ENCODE measurements around the gene SLC16A10.
"Not testable (repeated sequence)": the region's sequence is repeated elsewhere in the genome, so short reads cannot be mapped to it uniquely, and the experiment has no call there.

Gene SLC16A10

DNA sequence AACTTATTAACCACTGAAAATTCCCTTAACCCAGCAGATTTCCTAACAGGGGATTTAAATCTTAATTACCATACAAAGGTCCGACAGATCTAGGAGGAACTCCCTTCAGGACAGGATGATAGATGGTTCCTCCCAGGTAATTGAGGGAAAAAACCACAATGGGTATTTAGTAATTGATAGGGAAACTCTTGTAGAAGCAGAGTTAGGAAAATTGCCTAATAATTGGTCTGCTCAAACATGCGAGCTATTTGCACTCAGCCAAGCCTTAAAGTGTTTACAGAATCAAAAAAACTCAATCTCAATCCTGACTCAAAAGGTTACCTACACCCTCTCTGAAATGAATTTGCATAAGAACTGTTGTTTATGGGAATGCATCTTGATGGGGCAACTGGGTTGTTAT lies 45.4 kb downstream of the SLC16A10 start:
- not testable (repeated sequence) for DNase-seq (ENCODE audit: low spot score)

DNA sequence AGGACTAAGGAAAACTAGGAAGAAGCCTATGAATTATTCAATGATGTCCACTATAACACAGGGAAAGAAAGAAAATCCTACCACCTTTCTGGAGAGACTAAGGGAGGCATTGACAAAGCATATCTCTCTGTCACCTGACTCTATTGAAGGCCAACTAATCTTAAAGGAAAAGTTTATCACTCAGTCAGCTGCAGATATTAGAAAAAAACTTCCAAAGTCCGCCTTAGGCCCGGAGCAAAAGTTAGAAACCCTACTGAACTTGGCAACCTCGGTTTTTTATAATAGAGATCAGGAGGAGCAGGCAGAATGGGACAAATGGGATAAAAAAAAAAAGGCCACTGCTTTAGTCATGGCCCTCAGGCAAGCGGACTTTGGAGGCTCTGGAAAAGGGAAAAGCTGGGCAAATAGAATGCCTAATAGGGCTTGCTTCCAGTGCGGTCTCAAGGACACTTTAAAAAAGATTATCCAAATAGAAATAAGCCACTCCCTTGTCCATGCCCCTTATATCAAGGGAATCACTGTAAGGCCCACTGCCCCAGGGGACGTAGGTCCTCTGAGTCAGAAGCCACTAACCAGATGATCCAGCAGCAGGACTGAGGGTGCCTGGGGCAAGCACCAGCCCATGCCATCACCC lies 47.0 kb downstream of the SLC16A10 start:
- DNase-seq (ENCODE audit: low spot score) = not testable (repeated sequence)

DNA sequence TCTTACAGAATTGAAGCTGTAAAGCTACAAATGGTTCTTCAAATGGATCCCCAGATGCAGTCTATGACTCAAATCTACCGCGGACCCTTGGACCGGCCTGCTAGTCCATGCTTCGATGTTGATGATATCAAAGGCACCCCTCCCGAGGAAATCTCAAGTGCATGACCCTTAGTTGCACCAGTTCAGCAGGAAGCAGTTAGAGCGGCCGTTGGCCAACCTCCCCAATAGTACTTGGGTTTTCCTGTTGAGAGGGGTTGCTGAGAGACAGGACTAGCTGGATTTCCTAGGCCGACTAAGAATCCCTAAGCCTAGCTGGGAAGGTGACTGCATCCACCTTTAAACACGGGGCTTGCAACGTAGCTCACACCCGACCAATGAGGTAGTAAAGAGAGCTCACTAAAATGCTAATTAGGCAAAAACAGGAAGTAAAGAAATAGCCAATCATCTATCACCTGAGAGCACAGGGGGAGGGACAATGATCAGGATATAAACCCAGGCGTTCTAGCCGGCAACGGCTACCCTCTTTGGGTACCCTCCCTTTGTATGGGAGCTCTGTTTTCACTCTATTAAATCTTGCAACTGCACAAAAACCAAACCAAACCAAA lies 50.3 kb downstream of the SLC16A10 start:
- not testable (repeated sequence) for DNase-seq (ENCODE audit: low spot score)

DNA sequence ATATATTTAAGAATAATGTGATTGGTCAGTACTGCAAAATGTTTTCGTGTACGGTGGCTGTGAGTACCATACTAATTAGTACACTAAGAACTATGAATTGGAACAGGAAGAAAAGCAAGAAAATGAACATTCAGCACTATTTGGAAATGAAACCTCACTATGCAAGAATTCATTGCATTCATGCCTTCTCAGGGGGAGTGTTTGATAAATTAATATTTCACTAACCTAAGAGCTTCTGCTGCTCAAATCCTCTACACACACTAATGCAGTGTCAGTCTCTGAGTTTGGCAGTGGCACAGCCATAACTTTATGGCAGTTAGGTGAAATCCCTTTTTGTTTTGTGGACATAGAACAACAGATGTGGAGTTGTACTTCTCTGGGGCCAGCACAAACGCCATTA lies 60.1 kb downstream of the SLC16A10 start:
- no peak for DNase-seq (ENCODE audit: low spot score)

DNA sequence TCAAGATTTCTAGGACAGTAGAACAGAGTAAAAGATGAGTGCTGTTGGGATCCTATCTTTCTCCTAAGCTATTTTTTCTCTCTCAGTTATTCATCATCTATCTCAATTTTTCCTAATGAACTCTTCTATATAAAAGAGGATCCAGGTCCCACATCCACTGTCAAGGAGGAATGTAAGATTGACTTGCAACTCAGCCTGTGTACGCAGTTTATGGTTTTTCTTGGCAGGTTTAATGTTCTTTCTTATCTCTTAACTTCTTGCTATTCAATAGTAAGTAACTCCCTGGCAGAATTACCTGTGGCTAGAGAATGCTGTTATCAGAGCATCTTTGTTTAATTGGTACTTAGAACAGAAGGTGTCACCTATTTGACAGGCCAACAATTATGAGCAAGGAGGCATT lies 60.8 kb downstream of the SLC16A10 start:
- no peak for DNase-seq (ENCODE audit: low spot score)

DNA sequence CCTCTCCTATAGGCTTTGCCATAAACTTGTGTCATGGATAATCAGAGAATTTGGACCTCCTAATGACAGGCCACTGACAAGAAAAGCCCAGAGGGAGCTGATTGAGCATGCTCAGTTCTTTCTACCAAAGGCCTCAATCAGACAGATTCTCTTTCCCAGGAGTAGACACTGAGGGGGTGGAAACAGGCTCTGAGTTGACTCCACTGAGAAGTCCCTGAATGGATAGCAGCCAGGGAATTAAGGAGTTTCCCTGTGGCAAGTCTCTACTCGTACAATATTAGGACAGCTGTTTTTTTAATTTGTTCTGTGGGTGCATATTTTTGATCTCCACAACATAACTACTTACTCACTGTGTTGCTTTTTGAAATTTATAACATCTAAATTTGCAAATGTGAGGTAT lies 63.3 kb downstream of the SLC16A10 start:
- no peak for DNase-seq (ENCODE audit: low spot score)

DNA sequence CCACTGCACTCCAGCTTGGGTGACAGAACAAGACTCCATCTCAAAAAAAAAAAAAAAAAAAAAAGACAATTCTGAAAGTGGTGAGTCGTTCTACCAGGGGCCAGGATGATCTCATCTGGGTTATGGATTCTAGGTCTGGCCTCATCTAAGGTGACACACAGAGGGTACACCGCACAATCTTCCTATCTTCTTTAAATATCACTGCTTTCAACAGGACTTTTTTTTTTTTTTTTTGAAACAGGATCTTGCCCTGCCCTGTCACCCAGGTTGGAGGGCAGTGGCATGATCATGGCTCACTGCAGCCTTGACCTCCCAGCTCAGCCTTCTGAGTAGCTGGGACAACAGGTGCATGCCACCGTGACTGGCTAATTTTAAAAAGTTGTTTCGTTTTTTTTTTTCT lies 67.7 kb downstream of the SLC16A10 start:
- DNase-seq (ENCODE audit: low spot score) = no peak

DNA sequence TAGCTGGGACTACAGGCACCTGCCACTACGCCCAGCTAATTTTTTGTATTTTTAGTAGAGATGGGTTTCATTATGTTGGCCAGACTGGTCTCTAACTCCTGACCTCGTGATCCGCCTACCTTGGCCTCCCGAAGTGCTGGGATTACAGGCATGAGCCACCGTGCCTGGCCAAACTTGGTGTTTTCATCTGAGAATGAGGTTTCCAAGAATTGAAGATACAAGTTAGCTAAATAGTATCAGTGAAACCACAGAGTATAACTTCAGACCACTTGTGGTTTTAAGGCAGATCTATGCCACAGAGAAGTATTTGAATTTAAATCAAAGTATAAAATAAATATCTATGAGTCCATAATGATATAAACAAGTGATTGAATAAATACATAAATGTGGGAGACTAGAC lies 70.1 kb downstream of the SLC16A10 start:
- no peak for DNase-seq (ENCODE audit: low spot score)

DNA sequence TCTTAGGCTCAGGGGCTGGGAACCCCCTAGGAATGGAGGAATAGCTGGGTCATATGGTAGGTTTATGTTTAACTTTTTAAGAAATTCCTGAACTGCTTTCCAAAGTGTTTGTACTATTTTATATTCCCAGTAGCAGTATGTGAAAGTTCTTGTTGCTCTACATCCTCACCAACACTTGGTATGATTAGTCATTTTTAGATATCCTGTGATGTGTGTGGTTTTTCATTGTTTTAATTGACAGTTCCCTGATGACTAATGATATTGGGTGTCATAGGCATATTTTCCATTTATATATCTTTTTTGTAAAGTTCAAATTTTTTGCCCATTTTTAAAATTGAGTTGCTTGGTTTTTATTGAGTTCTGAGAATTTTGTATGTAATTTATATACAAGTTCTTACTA lies 72.3 kb downstream of the SLC16A10 start:
- DNase-seq (ENCODE audit: low spot score) = no peak

DNA sequence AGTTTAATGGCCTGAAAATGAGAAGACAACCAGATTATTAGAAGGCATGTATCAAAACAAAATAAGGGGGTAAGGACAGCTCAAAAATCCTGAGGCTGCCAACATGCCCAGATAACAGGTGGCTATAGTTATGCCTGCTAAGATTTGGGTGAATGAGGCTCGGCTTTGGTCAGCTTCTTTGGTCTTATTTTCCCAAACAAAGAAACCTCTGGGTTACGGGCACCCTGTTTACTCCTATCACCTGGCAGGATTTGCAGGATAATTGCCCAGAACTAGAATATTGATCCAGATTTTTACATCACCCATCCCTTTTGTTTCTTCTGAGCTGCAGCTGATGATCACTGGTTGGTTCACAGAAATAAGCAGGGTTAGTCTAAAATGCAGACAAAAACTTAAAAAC lies 74.3 kb downstream of the SLC16A10 start:
- no peak for DNase-seq (ENCODE audit: low spot score)

DNA sequence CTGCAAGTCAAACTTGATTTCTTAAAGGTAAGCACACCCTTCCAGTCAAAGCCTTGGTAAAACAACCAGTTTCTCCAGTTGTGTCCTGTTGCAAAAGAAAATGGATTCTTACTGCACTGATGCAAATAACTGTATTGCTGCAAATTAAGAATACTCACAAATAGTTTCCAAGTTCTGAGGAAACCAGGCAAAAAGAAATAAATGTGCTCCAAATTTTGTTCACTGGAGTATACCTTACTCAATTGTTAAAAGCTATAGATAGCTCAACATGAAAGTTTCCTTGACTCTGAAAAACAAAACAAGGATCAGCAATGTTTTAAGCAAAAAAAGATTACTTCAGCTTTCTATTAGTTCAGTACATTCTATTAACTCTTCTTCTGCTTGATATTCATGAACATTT lies 75.2 kb downstream of the SLC16A10 start:
- no peak for DNase-seq (ENCODE audit: low spot score)

DNA sequence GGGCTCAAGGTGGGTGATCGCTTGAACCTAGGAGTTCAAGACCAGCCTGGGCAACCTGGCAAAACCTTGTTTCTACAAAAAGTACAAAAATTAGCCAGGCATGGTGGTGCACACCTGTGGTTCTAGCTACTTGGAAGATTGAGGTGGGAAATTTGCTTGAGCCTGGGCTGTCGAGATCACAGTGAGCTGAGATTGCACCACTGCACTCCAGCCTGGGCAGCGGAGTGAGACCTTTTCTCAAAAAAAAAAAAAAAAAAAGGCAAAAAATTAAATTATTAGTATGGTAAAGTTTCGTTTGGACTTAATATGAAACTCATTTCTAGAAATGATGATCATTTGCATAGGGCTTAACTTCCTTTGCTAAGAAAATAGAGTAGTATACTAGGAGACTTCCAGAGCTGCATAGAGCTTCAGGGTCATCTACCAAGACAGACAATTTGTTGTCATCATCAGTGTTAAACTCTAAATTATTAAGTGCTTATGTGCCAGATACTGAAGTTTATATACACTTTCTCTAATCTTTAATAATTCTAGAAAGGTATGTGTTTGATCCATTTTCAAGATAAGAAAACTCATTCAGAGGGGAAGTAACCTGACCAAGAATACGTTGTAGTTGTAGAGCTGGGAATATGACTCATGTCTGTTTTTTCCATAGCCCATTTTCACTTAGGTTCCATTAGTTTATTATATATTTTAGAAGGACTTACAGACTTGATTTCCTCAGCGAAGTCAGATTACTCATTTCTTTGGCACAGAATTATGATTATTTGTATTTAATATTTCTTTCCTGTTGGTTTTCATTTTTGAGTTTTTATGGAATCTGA lies 84.5 kb downstream of the SLC16A10 start:
- DNase-seq (ENCODE audit: low spot score) = no peak

DNA sequence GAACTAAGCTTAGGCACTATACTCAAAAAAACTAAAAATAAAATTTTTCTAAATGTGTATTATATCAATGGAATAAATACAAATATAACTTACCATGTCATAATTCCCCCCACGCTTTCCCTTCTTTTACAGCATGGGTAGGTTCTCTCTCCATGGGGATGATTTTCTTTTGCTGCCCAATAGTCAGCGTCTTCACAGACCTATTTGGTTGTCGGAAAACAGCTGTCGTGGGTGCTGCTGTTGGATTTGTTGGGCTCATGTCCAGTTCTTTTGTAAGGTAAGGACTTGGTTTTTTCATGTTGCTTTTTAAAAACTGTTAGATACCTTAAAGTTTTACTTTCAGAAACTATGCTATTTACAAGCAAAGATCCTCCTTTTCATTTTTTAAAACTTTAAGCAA lies 85.3 kb downstream of the SLC16A10 start:
- no peak for DNase-seq (ENCODE audit: low spot score)

DNA sequence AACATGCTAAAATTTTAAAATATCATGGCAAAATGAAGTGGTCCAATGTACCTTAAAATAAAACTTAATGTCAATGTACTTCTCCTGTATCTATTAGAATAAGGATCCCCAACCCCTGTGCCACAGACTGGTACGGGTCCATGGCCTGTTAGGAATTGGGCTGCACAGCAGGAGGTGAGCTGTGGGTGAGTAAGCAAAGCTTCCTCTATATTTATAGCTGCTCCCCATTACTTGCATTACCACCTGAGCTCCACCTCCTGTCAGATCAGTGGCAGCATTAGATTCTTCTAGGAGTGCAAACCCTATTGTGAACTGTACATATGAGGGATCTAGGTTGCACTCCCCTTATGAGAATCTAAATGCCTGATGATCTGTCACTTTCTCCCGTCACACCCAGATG lies 86.0 kb downstream of the SLC16A10 start:
- DNase-seq (ENCODE audit: low spot score) = peak; percentile 35

DNA sequence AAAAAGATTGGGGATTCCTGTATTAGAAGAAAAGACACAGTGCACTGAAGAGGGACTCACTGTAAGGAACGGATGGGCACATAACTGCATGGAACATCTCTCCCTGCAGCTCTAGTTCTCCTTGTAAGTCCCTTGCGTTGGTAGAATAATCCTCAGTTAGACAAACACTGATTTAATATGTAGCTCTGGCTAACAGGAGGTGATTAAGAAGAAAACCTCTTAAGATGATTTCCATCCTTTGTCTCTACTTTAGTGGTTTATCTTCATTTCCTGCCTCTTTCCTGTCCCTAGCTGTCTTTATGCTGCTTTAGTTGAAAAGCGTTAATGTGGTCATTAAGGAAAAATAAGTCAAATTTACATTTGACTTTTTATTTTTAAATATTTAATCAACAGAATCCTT lies 86.6 kb downstream of the SLC16A10 start:
- DNase-seq (ENCODE audit: low spot score) = peak; percentile 6

DNA sequence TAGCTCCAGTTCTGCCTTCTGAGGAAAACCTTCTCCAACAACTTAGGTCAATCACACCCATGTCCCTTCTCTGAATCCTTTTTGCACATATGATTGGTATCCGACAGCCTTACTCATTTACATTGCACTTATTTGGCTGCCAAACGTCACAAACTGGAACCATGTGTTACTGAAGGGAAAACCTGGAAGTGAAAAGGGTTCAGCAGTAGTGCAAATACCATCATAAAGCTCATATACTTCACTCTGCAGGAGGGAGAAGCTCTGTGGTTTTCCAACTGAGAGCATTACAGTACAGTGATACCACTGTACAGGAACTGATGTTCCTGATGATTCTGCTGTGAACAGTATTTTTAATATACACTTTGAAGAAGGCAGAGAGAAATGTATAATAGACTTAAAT lies 87.8 kb downstream of the SLC16A10 start:
- DNase-seq (ENCODE audit: low spot score) = no peak

DNA sequence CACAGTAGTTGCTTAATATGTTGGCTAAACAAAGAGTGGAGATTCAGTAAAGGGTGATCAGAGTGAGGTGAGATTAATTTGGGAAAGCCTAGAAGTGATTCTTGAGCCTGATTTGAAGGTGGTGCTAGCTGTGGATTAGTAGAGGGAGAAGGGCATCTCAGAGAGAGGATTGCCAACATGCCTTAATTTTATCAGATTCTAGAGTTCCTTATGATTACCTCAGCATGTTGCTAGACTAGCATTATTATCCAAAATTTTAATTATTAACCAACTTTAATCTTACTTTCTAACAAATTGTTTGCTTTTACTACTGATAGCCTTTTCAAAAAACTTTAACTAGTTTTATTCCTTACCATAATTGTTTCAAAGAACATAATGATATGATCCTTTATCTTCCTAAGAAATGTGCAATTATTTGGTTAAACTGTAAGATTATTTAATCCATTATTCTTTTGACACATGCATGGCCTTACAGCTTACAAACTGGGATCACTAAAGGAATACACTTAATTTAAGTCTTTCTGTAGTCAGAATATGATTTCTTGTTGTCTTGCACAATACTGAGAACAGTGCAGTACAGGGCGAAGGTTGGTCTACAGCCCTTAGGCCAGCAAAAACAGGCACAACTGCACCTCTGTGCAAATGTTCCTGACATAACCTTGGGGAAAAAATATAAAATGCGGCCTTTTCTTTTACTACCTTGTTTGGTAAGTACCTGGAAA lies 88.9 kb downstream of the SLC16A10 start:
- no peak for DNase-seq (ENCODE audit: low spot score)

DNA sequence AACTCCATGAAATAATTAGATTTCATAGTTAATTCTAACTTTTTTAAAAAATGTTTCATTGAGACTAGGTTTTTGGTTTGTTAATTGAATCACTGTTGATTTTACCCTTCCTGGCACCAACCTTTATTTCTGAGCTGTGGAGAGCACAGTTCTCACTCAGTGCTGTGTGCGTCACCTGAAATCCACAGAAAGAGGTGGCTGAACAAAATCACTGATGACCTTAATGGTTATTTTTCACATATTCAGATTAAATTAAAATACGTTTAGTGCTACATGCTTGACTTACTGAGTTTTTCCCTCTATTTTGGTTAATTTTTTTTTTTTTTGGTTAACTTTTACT lies 89.4 kb downstream of the SLC16A10 start:
- DNase-seq (ENCODE audit: low spot score) = no peak

DNA sequence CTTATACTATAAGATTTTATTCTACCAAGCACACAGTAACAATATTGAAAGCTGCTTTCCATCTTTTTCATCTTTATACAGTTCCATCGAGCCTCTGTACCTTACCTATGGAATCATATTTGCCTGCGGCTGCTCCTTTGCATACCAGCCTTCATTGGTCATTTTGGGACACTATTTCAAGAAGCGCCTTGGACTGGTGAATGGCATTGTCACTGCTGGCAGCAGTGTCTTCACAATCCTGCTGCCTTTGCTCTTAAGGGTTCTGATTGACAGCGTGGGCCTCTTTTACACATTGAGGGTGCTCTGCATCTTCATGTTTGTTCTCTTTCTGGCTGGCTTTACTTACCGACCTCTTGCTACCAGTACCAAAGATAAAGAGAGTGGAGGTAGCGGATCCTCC lies 89.8 kb downstream of the SLC16A10 start:
- no peak for DNase-seq (ENCODE audit: low spot score)

DNA sequence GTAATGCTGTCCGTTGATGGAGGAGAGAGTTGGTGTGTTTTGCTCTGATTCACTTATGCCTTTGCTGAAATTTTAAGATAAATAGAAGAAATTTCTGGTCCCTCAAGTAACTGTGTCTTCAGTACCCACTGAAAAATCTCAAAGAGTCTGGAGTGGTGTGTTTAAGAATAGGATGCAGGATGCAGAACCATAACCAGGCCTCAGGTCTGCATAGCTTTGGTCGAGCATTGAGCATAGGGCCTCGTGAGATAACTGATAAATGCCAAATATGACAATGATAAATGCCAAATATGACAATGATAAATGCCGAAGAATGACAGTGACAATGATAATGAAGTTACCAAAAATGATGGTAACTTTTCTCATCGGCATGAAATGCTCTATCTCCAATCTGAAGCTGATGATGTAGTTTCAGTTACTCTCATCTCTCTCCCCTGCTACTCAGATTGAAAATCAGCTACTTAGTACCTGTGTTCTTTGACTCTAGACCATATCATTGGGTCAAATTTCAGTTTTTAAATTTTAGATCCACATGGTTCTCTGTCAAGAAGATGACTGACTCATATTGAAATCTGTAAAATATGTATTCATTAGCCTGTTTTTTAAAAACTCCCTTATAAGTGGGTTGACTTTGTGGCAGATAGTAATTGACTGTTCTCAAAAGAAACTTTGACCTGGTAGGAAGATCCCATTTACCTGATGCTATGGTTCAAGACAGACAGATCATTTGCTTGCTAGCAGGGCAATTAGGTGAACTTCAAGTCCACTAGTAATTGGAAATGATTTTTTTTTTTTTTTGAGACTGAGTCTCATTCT lies 96.6 kb downstream of the SLC16A10 start:
- no peak for DNase-seq (ENCODE audit: low spot score)

DNA sequence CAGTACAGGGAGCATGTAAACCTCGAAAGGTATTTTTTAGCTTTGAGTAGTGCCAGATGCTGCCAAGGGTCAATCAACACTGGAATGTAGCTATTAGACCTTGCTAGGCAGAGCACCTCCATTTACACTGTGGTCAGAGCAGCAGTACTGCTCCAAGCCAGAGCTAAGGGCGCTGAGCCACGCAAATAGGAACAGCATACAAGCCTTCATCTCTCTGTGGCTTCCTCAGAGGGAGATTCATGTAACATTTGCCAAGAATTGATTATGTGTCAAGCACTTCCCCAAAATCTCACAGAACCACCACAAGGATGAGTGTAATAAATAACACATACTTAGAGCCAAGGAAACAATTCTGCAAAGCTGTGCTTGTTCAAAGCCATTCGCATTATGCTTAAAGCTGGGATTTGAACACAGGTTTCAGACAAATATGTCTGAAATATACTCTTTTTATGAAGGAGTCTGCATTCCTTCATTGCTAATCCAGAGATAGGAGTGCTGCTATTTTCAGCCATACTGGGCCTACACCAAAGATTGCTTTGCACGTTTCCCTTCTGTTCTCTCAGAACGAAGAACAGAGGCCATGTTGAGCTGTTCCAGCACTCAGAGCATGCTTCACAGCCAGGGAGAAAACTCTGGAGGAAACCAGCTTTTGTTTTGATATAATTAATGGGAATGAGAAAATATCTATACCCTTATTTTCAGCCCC lies 97.7 kb downstream of the SLC16A10 start:
- no peak for DNase-seq (ENCODE audit: low spot score)
